Activated B cell treated with CpG ODN at 0.5 μM for 24 hours (primary cell): ENCODE measurements around the gene RBM14. TPM values are rescaled to one million over a fixed set of nuclear protein-coding genes. Genes with fewer than 3 reads are reported as not detected.

ENCODE experiments used
- ATAC-seq: fragments of 200-7000 bp; cut with Tn5 transposase; one replicate; pipeline ENCODE4 v1.10.0; 2021; ENCODE audit warnings: low read depth, mild to moderate bottlenecking, moderate library complexity
- CTCF ChIA-PET: fragments of 350-600 bp; sonication (Branson Sonifier 250); formaldehyde crosslinking; loops from one replicate; lab custom pipeline; 2021; ENCODE audit warnings: antibody characterized with exemption; lab: Charles Lee
- POLR2A ChIA-PET: fragments of 350-600 bp; sonication (Branson Sonifier 250); formaldehyde crosslinking; loops from one replicate; lab custom pipeline; 2021; ENCODE audit warnings: antibody characterized with exemption; lab: Charles Lee
- DNase-seq: peaks from one replicate; pipeline ENCODE4 v3.0.0; 2022
- H3K27ac Mint-ChIP-seq: one replicate; pipeline ENCODE4 v1.8.0; 2020; ENCODE audit warnings: mixed read lengths
- H3K27me3 Mint-ChIP-seq: one replicate; pipeline ENCODE4 v1.8.0; 2021; ENCODE audit warnings: mixed read lengths
- H3K36me3 Mint-ChIP-seq: one replicate; pipeline ENCODE4 v1.8.0; 2021; ENCODE audit warnings: low read depth, mixed read lengths
- H3K4me1 Mint-ChIP-seq: one replicate; pipeline ENCODE4 v1.8.0; 2021; ENCODE audit warnings: mixed read lengths
- H3K4me3 Mint-ChIP-seq: one replicate; pipeline ENCODE4 v1.8.0; 2020; ENCODE audit warnings: mild to moderate bottlenecking, mixed read lengths
- H3K9me3 Mint-ChIP-seq: one replicate; pipeline ENCODE4 v1.8.0; 2020; ENCODE audit warnings: mixed read lengths
- intact Hi-C: fragments of 100-400 bp; cut with micrococcal nuclease; formaldehyde crosslinking; loops from one replicate; pipeline ENCODE4 v1.15.1; 2024
- total RNA-seq: library from RNA; stranded (reverse); gene quantifications from 2 replicates; pipeline ENCODE4 v1.2.3, GENCODE V29; 2022
- TF ChIP-seq, protein P1 (sequence below): fragments of 200-600 bp; IDR thresholded peaks from one replicate; pipeline ENCODE4 v1.8.0; 2022; ENCODE audit warnings: antibody characterized with exemption, mild to moderate bottlenecking

RBM14 gene
- total RNA-seq, 1 donor from 2014 or later, result 160 TPM

DNA sequence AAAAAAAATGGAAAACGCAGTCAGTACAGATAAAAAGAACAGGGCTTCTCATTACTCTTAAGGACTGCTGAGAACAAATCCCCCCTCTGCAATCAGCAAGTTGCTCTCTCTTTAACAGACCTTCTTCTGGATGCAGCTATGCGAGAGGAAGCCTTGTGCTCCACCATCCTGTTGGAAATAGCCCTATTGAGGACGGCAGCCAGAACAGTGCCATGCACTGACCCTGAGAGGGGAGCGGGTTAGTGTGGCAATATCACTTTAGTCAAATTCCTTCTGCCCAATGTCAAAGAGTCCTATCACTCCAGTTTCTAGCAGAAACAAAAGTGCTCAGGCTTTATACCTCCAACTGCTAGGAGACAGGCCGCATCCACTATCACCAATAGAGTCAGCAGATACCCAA is 54.4 kb downstream of the RBM14 start:
- H3K9me3 Mint-ChIP-seq, result no peaks in the 10 kb centered on the region
- no peak overlapping the region for H3K4me3 Mint-ChIP-seq
- TF ChIP-seq, protein P1, sequence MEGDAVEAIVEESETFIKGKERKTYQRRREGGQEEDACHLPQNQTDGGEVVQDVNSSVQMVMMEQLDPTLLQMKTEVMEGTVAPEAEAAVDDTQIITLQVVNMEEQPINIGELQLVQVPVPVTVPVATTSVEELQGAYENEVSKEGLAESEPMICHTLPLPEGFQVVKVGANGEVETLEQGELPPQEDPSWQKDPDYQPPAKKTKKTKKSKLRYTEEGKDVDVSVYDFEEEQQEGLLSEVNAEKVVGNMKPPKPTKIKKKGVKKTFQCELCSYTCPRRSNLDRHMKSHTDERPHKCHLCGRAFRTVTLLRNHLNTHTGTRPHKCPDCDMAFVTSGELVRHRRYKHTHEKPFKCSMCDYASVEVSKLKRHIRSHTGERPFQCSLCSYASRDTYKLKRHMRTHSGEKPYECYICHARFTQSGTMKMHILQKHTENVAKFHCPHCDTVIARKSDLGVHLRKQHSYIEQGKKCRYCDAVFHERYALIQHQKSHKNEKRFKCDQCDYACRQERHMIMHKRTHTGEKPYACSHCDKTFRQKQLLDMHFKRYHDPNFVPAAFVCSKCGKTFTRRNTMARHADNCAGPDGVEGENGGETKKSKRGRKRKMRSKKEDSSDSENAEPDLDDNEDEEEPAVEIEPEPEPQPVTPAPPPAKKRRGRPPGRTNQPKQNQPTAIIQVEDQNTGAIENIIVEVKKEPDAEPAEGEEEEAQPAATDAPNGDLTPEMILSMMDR, result no peak
- H3K27me3 Mint-ChIP-seq, result no peaks in the 10 kb centered on the region
- peaks cover 53% of the 10 kb centered on the region for H3K36me3 Mint-ChIP-seq
- no peak for ATAC-seq
- CTCF ChIA-PET, result no interaction called here
- peaks cover 30% of the 10 kb centered on the region for H3K4me1 Mint-ChIP-seq
- H3K27ac Mint-ChIP-seq, result no peak overlapping the region
- intact Hi-C loops, result no loop called here
- DNase-seq, result no peak
- POLR2A ChIA-PET, result interaction anchor here (1.3 kb wide), 1 partner anchor 31 kb away, joined by 3 read pairs; no protein-coding TSS in a partner anchor

DNA sequence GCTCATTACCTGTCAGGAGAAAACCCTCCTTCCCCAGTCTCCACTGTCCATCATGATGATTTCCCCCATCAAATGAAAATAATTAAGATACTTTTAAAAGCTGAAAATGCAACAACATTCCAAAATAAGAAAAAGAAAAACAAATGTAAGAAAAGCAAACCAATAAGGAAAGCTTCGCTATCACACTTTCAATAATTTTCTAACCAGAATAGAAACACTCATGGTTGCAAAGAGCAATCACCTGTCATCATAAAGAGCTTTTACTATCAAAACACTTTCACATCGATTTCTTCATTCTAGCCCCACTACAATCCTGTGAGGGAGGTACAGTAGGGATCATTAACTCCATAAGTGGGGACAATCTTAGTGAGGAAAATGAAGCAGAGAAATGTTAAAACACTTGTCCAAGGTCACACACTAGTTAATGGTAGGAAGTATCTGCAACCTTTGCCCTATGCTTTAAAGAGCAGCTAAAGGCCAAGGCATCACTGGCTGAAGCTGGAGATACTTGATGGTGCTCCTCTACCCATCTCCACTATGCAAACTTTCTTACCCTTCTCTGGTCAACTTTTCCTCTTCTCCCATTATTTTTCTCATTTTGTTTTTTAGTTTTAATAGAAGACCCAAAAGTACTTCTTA is 58.7 kb downstream of the RBM14 start:
- H3K9me3 Mint-ChIP-seq, result no peaks in the 10 kb centered on the region
- ATAC-seq, result no peak
- H3K27me3 Mint-ChIP-seq, result no peaks in the 10 kb centered on the region
- no peak overlapping the region for H3K4me3 Mint-ChIP-seq
- CTCF ChIA-PET, result interaction anchor here (0.8 to 1.1 kb wide), 3 partner anchors 14 to 208 kb away, joined by 3 to 4 read pairs (median 4); partner anchors contain the start of gene PELI3
- no peak overlapping the region for H3K27ac Mint-ChIP-seq
- DNase-seq, result no peak
- POLR2A ChIA-PET, result interaction anchor here (0.7 to 0.9 kb wide), 2 partner anchors 26 to 37 kb away, joined by 3 to 4 read pairs; partner anchors contain the start of gene RBM4
- peaks cover 27% of the 10 kb centered on the region for H3K36me3 Mint-ChIP-seq
- TF ChIP-seq, protein P1, result no peak
- H3K4me1 Mint-ChIP-seq, result peaks cover 38% of the 10 kb centered on the region
- intact Hi-C loops, result loop anchor here (5.0 kb wide), 1 partner anchor 288 kb away; no protein-coding TSS in a partner anchor

DNA sequence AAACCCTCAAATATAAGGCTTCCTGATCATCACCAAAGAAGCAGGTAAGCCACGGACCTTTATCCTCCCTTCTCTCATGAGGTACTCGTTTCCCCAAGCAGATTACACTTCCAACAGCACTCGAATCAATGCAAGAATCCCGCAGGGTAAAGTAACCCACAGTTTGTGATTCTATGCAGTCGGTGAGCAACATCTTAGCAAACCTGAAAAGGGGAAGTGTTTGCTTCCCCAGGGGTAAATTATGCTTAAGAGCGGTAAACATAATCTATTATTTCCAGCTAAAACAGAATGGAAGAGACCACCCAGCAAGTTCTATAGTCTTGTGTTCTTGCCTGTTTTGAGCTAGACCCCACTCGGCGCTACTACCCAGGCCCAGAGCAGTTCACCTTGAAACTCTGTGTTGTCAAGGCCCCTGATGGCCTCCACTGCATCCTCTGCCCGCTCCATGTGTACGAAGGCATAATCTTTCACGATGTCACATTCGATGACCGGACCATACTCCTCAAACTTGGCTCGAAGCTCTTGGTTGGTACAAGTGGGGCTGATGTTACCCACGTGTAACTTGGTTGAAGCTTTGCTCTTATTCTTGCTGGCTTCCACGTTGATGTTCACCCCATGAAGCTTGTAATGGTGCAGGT is 60.0 kb downstream of the RBM14 start:
- POLR2A ChIA-PET, result interaction anchor here (0.6 to 3.1 kb wide), 14 partner anchors 16 to 790 kb away, joined by 3 to 100 read pairs (median 20); partner anchors contain the start of genes ACTN3, CCDC87, CCS and CD248
- H3K36me3 Mint-ChIP-seq, result peaks cover 20% of the 10 kb centered on the region
- intact Hi-C loops, result loop anchor here (2.0 to 5.0 kb wide), 3 partner anchors 16 to 364 kb away; no protein-coding TSS in a partner anchor
- peaks cover 38% of the 10 kb centered on the region for H3K4me1 Mint-ChIP-seq
- CTCF ChIA-PET, result interaction anchor here (2.3 to 6.1 kb wide), 5 partner anchors 37 to 267 kb away, joined by 18 to 186 read pairs (median 22); partner anchors contain the start of genes ACTN3, MRPL11, RBM4 and ZDHHC24
- TF ChIP-seq, protein P1, result no peak
- H3K27me3 Mint-ChIP-seq, result no peaks in the 10 kb centered on the region
- H3K4me3 Mint-ChIP-seq, result peak overlapping the region; percentile 97
- DNase-seq, result no peak
- H3K27ac Mint-ChIP-seq, result peak overlapping the region; percentile 98
- ATAC-seq, result no peak
- no peaks in the 10 kb centered on the region for H3K9me3 Mint-ChIP-seq

Other genes with a start within 250 kb of the RBM14 start
- 13.5 and 17.1 TPM in 2 replicates for gene SLC29A2, start 244.9 kb upstream of the RBM14 start, total RNA-seq
- gene NPAS4, start 195.6 kb upstream of the RBM14 start, total RNA-seq, result not detected in 2 replicates
- gene MRPL11, start 177.8 kb upstream of the RBM14 start, total RNA-seq, result 62.6 and 74.3 TPM in 2 replicates
- gene PELI3, start 149.7 kb upstream of the RBM14 start, total RNA-seq, result 8.5 and 9.1 TPM in 2 replicates
- gene DPP3, start 136.2 kb upstream of the RBM14 start, total RNA-seq, result 62.2 and 63.3 TPM in 2 replicates
- gene BBS1, start 106.0 kb upstream of the RBM14 start, total RNA-seq, result 30.5 and 38.8 TPM in 2 replicates
- 14.6 and 19.0 TPM in 2 replicates for gene ZDHHC24, start 70.6 kb upstream of the RBM14 start, total RNA-seq
- gene ACTN3, start 69.7 kb upstream of the RBM14 start, total RNA-seq, result 0.10 TPM in 1 of 2 replicates, not detected in the other
- 2.0 and 3.6 TPM in 2 replicates for gene CTSF, start 48.0 kb upstream of the RBM14 start, total RNA-seq
- gene CCDC87, start 23.6 kb upstream of the RBM14 start, total RNA-seq, result 0.22 and 0.31 TPM in 2 replicates
- gene CCS, start 23.4 kb upstream of the RBM14 start, total RNA-seq, result 59.0 and 65.3 TPM in 2 replicates
- gene RBM4, start 22.1 kb downstream of the RBM14 start, total RNA-seq, result 197 and 202 TPM in 2 replicates
- gene RBM4B, start 61.3 kb downstream of the RBM14 start, total RNA-seq, result 30.8 and 34.4 TPM in 2 replicates
- gene SPTBN2, start 112.6 kb downstream of the RBM14 start, total RNA-seq, result 1.2 and 3.0 TPM in 2 replicates
- gene RCE1, start 226.8 kb downstream of the RBM14 start, total RNA-seq, result 20.1 and 21.4 TPM in 2 replicates
- gene LRFN4, start 240.4 kb downstream of the RBM14 start, total RNA-seq, result 3.4 and 3.8 TPM in 2 replicates